Measurements from ENCODE around the gene ZNF296.
A peak's percentile ranks its signal among the peaks of the same experiment; 100 is the strongest.
"Not testable (repeated sequence)": the region's sequence is repeated elsewhere in the genome, so short reads cannot be mapped to it uniquely, and the experiment has no call there.

The ZNF296 gene

GRCh38 chr19:45119582-45119981 lies 43.3 kb upstream of the ZNF296 start:
- H3K27ac ChIP-seq (ENCODE audit: insufficient read depth in 1 of 2, low read depth in 1 of 2, low read length in 2 of 2, poor library complexity in 1 of 2, severe bottlenecking in 2 of 2) = no peak overlapping the region
- DNase-seq = no peak
- H3K9me3 ChIP-seq (ENCODE audit: control extremely low read depth in 1 of 5, control insufficient read depth in 4 of 5, insufficient read depth in 2 of 5, low read depth in 1 of 5, low read length in 4 of 5) = no peaks in the 10 kb centered on the region
- H3K27me3 ChIP-seq (replicated peaks in 2 of 5; ENCODE audit: control insufficient read depth in 4 of 5, insufficient read depth in 5 of 5, low read length in 4 of 5) = no peaks in the 10 kb centered on the region
- peaks cover 5 to 75% (median 62%) of the 10 kb centered on the region in 4 experiments for H3K4me1 ChIP-seq (ENCODE audit: control extremely low read depth in 1 of 4, control insufficient read depth in 4 of 4, insufficient read depth in 4 of 4, low read length in 3 of 4)
- peaks cover 0 to 6% (median 0%) of the 10 kb centered on the region in 4 experiments for H3K36me3 ChIP-seq (ENCODE audit: control insufficient read depth in 4 of 4, insufficient read depth in 4 of 4, low read length in 3 of 4)
- CTCF ChIA-PET = interaction anchor here (2.0 to 3.0 kb wide), 2 partner anchors 16 to 27 kb away, joined by 7 to 15 read pairs; partner anchors contain the start of gene PPP1R37
- 86% methylated on average over 4 of the region's 6 CpGs for WGBS (ENCODE audit: insufficient coverage)
- peak overlapping the region in 1 of 7 experiments; percentile 23 for H3K4me3 ChIP-seq (ENCODE audit: control insufficient read depth in 1 of 7, extremely low read depth in 1 of 7, insufficient read depth in 4 of 7, low read depth in 2 of 7, low read length in 6 of 7)
- POLR2A ChIA-PET = interaction anchor here (0.5 to 0.7 kb wide), 3 partner anchors 12 to 743 kb away, joined by 3 to 6 read pairs (median 3); no protein-coding TSS in a partner anchor

DNA sequence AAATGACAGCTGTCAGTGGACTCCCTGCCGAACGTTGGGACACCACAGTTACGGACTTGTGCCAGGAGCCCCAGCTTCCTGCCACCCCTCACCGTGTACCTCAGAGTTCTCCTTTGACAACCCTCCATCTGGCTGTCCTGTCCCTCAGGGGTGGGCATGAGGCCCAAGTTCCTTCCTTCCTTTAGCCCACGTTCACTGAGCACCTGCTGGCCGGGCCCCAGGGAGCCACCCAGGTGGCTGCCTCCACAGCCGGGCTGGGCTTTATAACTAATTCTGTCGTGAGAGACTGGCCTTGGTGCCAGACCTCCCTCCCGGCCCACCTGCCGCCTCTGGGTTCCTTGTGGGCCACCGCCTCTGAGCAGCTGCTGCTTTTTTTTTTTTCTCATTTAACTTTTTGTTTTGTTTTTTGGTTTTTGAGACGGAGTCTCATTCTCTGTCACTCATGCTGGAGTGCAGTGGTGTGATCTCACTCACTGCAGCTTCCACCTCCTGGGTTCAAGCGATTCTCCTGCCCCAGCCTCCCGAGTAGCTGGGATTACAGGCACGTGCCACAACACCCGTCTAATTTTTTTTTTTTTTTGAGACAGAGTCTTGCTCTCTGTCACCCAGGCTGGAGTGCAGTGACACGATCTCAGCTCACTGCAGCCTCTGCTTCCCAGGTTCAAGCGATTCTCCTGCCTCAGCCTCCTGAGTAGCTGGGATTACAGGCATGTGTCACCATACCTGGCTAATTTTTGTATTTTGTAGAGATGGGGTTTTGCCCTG lies 42.5 kb upstream of the ZNF296 start:
- peaks cover 5 to 83% (median 69%) of the 10 kb centered on the region in 4 experiments for H3K4me1 ChIP-seq (ENCODE audit: control extremely low read depth in 1 of 4, control insufficient read depth in 4 of 4, insufficient read depth in 4 of 4, low read length in 3 of 4)
- H3K4me3 ChIP-seq (ENCODE audit: control insufficient read depth in 1 of 7, extremely low read depth in 1 of 7, insufficient read depth in 4 of 7, low read depth in 2 of 7, low read length in 6 of 7) = peak overlapping the region in 4 of 7 experiments; percentile 6 to 60 (median 22)
- ChIA-PET POLR2A (interaction anchor here (0.6 to 1.2 kb wide), 5 partner anchors 11 to 744 kb away, joined by 3 read pairs; no protein-coding TSS in a partner anchor), CTCF (interaction anchor here (0.9 to 3.0 kb wide), 8 partner anchors 16 to 221 kb away, joined by 3 to 15 read pairs (median 3); partner anchors contain the start of gene PPP1R37)
- not testable (repeated sequence) for H3K36me3 ChIP-seq (ENCODE audit: control insufficient read depth in 4 of 4, insufficient read depth in 4 of 4, low read length in 3 of 4); H3K27me3 ChIP-seq (replicated peaks in 2 of 5; ENCODE audit: control insufficient read depth in 4 of 5, insufficient read depth in 5 of 5, low read length in 4 of 5); H3K9me3 ChIP-seq (ENCODE audit: control extremely low read depth in 1 of 5, control insufficient read depth in 4 of 5, insufficient read depth in 2 of 5, low read depth in 1 of 5, low read length in 4 of 5)
- WGBS (ENCODE audit: insufficient coverage) = 8% methylated on average over 13 of the region's 18 CpGs
- peak overlapping the region in 1 of 2 experiments; percentile 40 for H3K27ac ChIP-seq (ENCODE audit: insufficient read depth in 1 of 2, low read depth in 1 of 2, low read length in 2 of 2, poor library complexity in 1 of 2, severe bottlenecking in 2 of 2)
- DNase-seq = peak in 2 of 3 donors; percentile 76 to 82

DNA sequence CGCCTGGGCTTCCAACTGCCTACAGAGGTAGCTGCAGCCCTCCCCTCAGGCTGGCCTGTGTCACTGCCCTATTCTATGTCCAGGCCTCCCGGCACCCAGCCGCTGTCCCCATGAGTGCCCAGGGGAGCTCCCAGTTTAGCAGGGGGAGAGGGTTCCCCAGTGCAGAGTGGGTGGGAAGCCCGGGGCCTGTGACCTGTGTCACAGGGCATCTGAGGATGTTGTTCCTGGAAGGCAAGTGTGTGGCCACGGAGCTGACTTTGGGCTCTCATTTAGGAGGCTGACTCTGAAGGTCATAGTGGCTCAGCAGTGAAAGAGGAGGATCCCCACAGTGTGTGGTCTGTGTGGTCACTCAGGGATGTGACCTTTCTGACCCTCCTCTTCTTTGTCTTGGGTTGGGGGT lies 41.8 kb upstream of the ZNF296 start:
- Histone ChIP-seq H3K27ac (ENCODE audit: insufficient read depth in 1 of 2, low read depth in 1 of 2, low read length in 2 of 2, poor library complexity in 1 of 2, severe bottlenecking in 2 of 2) (peak overlapping the region in 1 of 2 experiments; percentile 40), H3K4me3 (ENCODE audit: control insufficient read depth in 1 of 7, extremely low read depth in 1 of 7, insufficient read depth in 4 of 7, low read depth in 2 of 7, low read length in 6 of 7) (peak overlapping the region in 4 of 7 experiments; percentile 12 to 60 (median 31)), H3K36me3 (ENCODE audit: control insufficient read depth in 4 of 4, insufficient read depth in 4 of 4, low read length in 3 of 4) (peaks cover 0 to 1% (median 0%) of the 10 kb centered on the region in 4 experiments), H3K27me3 (replicated peaks in 2 of 5; ENCODE audit: control insufficient read depth in 4 of 5, insufficient read depth in 5 of 5, low read length in 4 of 5) (no peaks in the 10 kb centered on the region), H3K9me3 (ENCODE audit: control extremely low read depth in 1 of 5, control insufficient read depth in 4 of 5, insufficient read depth in 2 of 5, low read depth in 1 of 5, low read length in 4 of 5) (no peaks in the 10 kb centered on the region), H3K4me1 (ENCODE audit: control extremely low read depth in 1 of 4, control insufficient read depth in 4 of 4, insufficient read depth in 4 of 4, low read length in 3 of 4) (peaks cover 5 to 87% (median 74%) of the 10 kb centered on the region in 4 experiments)
- DNase-seq = no peak
- POLR2A ChIA-PET = interaction anchor here (0.6 to 1.2 kb wide), 3 partner anchors 13 to 101 kb away, joined by 3 read pairs; no protein-coding TSS in a partner anchor
- 66% methylated on average over 3 of the region's 5 CpGs for WGBS (ENCODE audit: insufficient coverage)
- CTCF ChIA-PET = interaction anchor here (0.8 to 3.0 kb wide), 11 partner anchors 8 to 429 kb away, joined by 3 to 15 read pairs (median 3); partner anchors contain the start of gene PPP1R37

GRCh38 chr19:45117671-45118070 lies 41.4 kb upstream of the ZNF296 start:
- WGBS (ENCODE audit: insufficient coverage) = 84% methylated on average over 12 of the region's 12 CpGs
- H3K27me3 ChIP-seq (replicated peaks in 2 of 5; ENCODE audit: control insufficient read depth in 4 of 5, insufficient read depth in 5 of 5, low read length in 4 of 5) = no peaks in the 10 kb centered on the region
- POLR2A ChIA-PET = no interaction called here
- peaks cover 5 to 87% (median 75%) of the 10 kb centered on the region in 4 experiments for H3K4me1 ChIP-seq (ENCODE audit: control extremely low read depth in 1 of 4, control insufficient read depth in 4 of 4, insufficient read depth in 4 of 4, low read length in 3 of 4)
- no peak for DNase-seq
- H3K27ac ChIP-seq (ENCODE audit: insufficient read depth in 1 of 2, low read depth in 1 of 2, low read length in 2 of 2, poor library complexity in 1 of 2, severe bottlenecking in 2 of 2) = no peak overlapping the region
- no peaks in the 10 kb centered on the region for H3K36me3 ChIP-seq (ENCODE audit: control insufficient read depth in 4 of 4, insufficient read depth in 4 of 4, low read length in 3 of 4)
- peak overlapping the region in 3 of 7 experiments; percentile 33 to 42 (median 40) for H3K4me3 ChIP-seq (ENCODE audit: control insufficient read depth in 1 of 7, extremely low read depth in 1 of 7, insufficient read depth in 4 of 7, low read depth in 2 of 7, low read length in 6 of 7)
- CTCF ChIA-PET = interaction anchor here (0.8 to 3.0 kb wide), 9 partner anchors 9 to 428 kb away, joined by 3 to 15 read pairs (median 3); partner anchors contain the start of gene PPP1R37
- H3K9me3 ChIP-seq (ENCODE audit: control extremely low read depth in 1 of 5, control insufficient read depth in 4 of 5, insufficient read depth in 2 of 5, low read depth in 1 of 5, low read length in 4 of 5) = no peaks in the 10 kb centered on the region

DNA sequence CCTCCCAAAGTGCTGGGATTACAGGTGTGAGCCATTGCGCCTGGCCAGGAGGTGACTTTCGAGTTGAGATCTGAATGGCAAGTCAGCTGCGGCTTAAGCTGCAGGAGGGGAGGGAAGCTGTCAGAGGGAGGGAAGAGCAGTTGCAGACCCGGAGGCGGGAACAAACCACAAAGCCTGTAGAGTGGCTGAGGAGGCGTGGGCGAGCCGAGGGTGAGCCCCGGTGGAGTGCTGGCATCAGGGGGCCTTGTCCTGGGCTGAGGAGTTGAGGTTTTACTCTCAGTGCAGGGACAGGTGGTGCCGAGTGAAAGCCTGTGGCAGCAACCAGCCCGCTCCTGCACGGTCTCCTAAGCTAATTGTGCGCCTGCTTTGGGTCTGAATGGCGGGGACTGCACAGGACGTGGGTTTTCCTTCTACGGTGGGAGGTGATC lies 40.9 kb upstream of the ZNF296 start:
- peak overlapping the region in 4 of 7 experiments; percentile 4 to 42 (median 36) for H3K4me3 ChIP-seq (ENCODE audit: control insufficient read depth in 1 of 7, extremely low read depth in 1 of 7, insufficient read depth in 4 of 7, low read depth in 2 of 7, low read length in 6 of 7)
- H3K9me3 ChIP-seq (ENCODE audit: control extremely low read depth in 1 of 5, control insufficient read depth in 4 of 5, insufficient read depth in 2 of 5, low read depth in 1 of 5, low read length in 4 of 5) = no peaks in the 10 kb centered on the region
- no peaks in the 10 kb centered on the region for H3K27me3 ChIP-seq (replicated peaks in 2 of 5; ENCODE audit: control insufficient read depth in 4 of 5, insufficient read depth in 5 of 5, low read length in 4 of 5)
- CTCF ChIA-PET = interaction anchor here (0.8 to 3.0 kb wide), 6 partner anchors 9 to 428 kb away, joined by 3 to 15 read pairs (median 6); partner anchors contain the start of gene PPP1R37
- H3K27ac ChIP-seq (ENCODE audit: insufficient read depth in 1 of 2, low read depth in 1 of 2, low read length in 2 of 2, poor library complexity in 1 of 2, severe bottlenecking in 2 of 2) = no peak overlapping the region
- DNase-seq = peak; percentile 58 to 92 (median 89)
- peaks cover 5 to 82% (median 70%) of the 10 kb centered on the region in 4 experiments for H3K4me1 ChIP-seq (ENCODE audit: control extremely low read depth in 1 of 4, control insufficient read depth in 4 of 4, insufficient read depth in 4 of 4, low read length in 3 of 4)
- POLR2A ChIA-PET = no interaction called here
- 2% methylated on average over 14 of the region's 16 CpGs for WGBS (ENCODE audit: insufficient coverage)
- H3K36me3 ChIP-seq (ENCODE audit: control insufficient read depth in 4 of 4, insufficient read depth in 4 of 4, low read length in 3 of 4) = no peaks in the 10 kb centered on the region

- no peak overlapping the region for H3K4me3 ChIP-seq (ENCODE audit: control insufficient read depth in 1 of 7, extremely low read depth in 1 of 7, insufficient read depth in 4 of 7, low read depth in 2 of 7, low read length in 6 of 7)
- no peaks in the 10 kb centered on the region for H3K36me3 ChIP-seq (ENCODE audit: control insufficient read depth in 4 of 4, insufficient read depth in 4 of 4, low read length in 3 of 4)
- H3K27me3 ChIP-seq (replicated peaks in 2 of 5; ENCODE audit: control insufficient read depth in 4 of 5, insufficient read depth in 5 of 5, low read length in 4 of 5) = no peaks in the 10 kb centered on the region
- no peak overlapping the region for H3K27ac ChIP-seq (ENCODE audit: insufficient read depth in 1 of 2, low read depth in 1 of 2, low read length in 2 of 2, poor library complexity in 1 of 2, severe bottlenecking in 2 of 2)
- ChIA-PET CTCF (interaction anchor here (0.6 to 2.2 kb wide), 3 partner anchors 11 to 438 kb away, joined by 3 to 7 read pairs (median 4); no protein-coding TSS in a partner anchor), POLR2A (no interaction called here)
- WGBS (ENCODE audit: insufficient coverage) = 95% methylated on average over 21 of the region's 21 CpGs
- peak in 1 of 3 donors; percentile 30 for DNase-seq
- no peaks in the 10 kb centered on the region for H3K9me3 ChIP-seq (ENCODE audit: control extremely low read depth in 1 of 5, control insufficient read depth in 4 of 5, insufficient read depth in 2 of 5, low read depth in 1 of 5, low read length in 4 of 5)
- peaks cover 5 to 76% (median 60%) of the 10 kb centered on the region in 4 experiments for H3K4me1 ChIP-seq (ENCODE audit: control extremely low read depth in 1 of 4, control insufficient read depth in 4 of 4, insufficient read depth in 4 of 4, low read length in 3 of 4)
These were observed 39.7 kb upstream of the ZNF296 start for GRCh38 chr19:45115809-45116615.

Measured in common myeloid progenitor, CD34-positive (primary cell).